OCI-LY3 (cell line): ENCODE results near the gene RNH1.

Experiments used
- H2AFZ ChIP-seq: fragments of 200-600, 300-600 bp; shearing (Covaris generic); 2 replicates; pipeline ENCODE4 v1.6.0; 2014; ENCODE audit warnings: antibody characterized with exemption, low read depth, low read length
- H3K27ac ChIP-seq: fragments of 200-600, 300-600 bp; sonication (generic); 2 replicates; pipeline ENCODE4 v1.5.1; 2014; ENCODE audit warnings: mild to moderate bottlenecking, low read length, moderate library complexity, mixed read lengths
- H3K27me3 ChIP-seq: fragments of 200-600, 300-600 bp; sonication (generic); 2 replicates; pipeline ENCODE4 v1.6.1; 2014; ENCODE audit warnings: low read depth, low read length, mixed read lengths
- H3K36me3 ChIP-seq: fragments of 200-600, 300-600 bp; sonication (generic); replicated peaks from 2 replicates; pipeline ENCODE3; 2014; ENCODE audit warnings: low read depth, low read length, mixed read lengths
- H3K4me1 ChIP-seq: fragments of 300-600, 200-600 bp; sonication (generic); 2 replicates; pipeline ENCODE4 v1.6.1; 2014; ENCODE audit warnings: low read length, mixed read lengths
- H3K4me2 ChIP-seq: fragments of 200-600, 300-600 bp; sonication (generic); 2 replicates; pipeline ENCODE4 v1.6.1; 2014; ENCODE audit warnings: low read length, mixed read lengths
- H3K4me3 ChIP-seq: fragments of 300-600, 200-600 bp; sonication (generic); 2 replicates; pipeline ENCODE4 v1.5.1; 2014; ENCODE audit warnings: antibody characterized with exemption, mild to moderate bottlenecking, low read length, moderate library complexity
- H3K79me2 ChIP-seq: fragments of 300-600, 200-600 bp; shearing (Covaris generic); 2 replicates; pipeline ENCODE4 v1.6.1; 2014; ENCODE audit warnings: mild to moderate bottlenecking, low read length, mixed read lengths
- H3K9ac ChIP-seq: fragments of 300-600, 200-600 bp; shearing (Covaris generic); 2 replicates; pipeline ENCODE4 v1.6.0; 2014; ENCODE audit warnings: mild to moderate bottlenecking, low read length, moderate library complexity
- H3K9me3 ChIP-seq: fragments of 200-600, 300-600 bp; shearing (Covaris generic); 2 replicates; pipeline ENCODE4 v1.6.1; 2014; ENCODE audit warnings: low read length, mixed read lengths; ENCODE audit not compliant: insufficient read depth
- H4K20me1 ChIP-seq: fragments of 200-600, 300-600 bp; sonication (generic); 2 replicates; pipeline ENCODE4 v1.6.1; 2016; ENCODE audit warnings: low read length, mixed read lengths; ENCODE audit not compliant: insufficient read depth
- CTCF ChIP-seq: fragments of 200-600, 300-600 bp; sonication (generic); IDR thresholded peaks from 2 replicates; pipeline ENCODE4 v1.5.1; 2014; ENCODE audit warnings: antibody characterized with exemption, low read length, low read depth
- EZH2phosphoT487 ChIP-seq: fragments of 200-600 bp; shearing (Covaris generic); IDR thresholded peaks from 2 replicates; pipeline ENCODE4 v1.6.1; 2018; ENCODE audit warnings: antibody characterized with exemption, mixed run types, low read depth

The RNH1 gene

GRCh38 chr11:457111-457760, 49.8 kb downstream of the RNH1 start:
- peaks cover 54% of the 10 kb centered on the region for H3K79me2 ChIP-seq
- H3K27ac ChIP-seq, result no peak overlapping the region
- peaks cover 15% of the 10 kb centered on the region for H3K36me3 ChIP-seq
- H3K4me1 ChIP-seq, result no peaks in the 10 kb centered on the region
- no peaks in the 10 kb centered on the region for H4K20me1 ChIP-seq
- no peak overlapping the region for H3K9ac ChIP-seq
- no peaks in the 10 kb centered on the region for H3K27me3 ChIP-seq
- no peaks in the 10 kb centered on the region for H3K9me3 ChIP-seq
- H3K4me2 ChIP-seq, result no peak overlapping the region
- H2AFZ ChIP-seq, result no peak overlapping the region
- H3K4me3 ChIP-seq, result no peak overlapping the region
- TF ChIP-seq EZH2phosphoT487 (no peak), CTCF (no peak)

GRCh38 chr11:456533-456932, 50.5 kb downstream of the RNH1 start:
- Histone ChIP-seq H3K36me3 (peaks cover 15% of the 10 kb centered on the region), H4K20me1 (peaks cover 2% of the 10 kb centered on the region; the same call in 1 of the 2 replicates), H3K27ac (no peak overlapping the region), H3K9ac (no peak overlapping the region), H3K79me2 (peaks cover 61% of the 10 kb centered on the region), H3K27me3 (no peaks in the 10 kb centered on the region), H3K4me2 (no peak overlapping the region), H3K9me3 (no peaks in the 10 kb centered on the region), H2AFZ (no peak overlapping the region), H3K4me1 (peaks cover 1% of the 10 kb centered on the region; the same call in 1 of the 2 replicates), H3K4me3 (no peak overlapping the region)
- TF ChIP-seq CTCF (no peak), EZH2phosphoT487 (no peak)

- no peak for TF ChIP-seq EZH2phosphoT487
- TF ChIP-seq CTCF, result no peak
- no peak overlapping the region for H3K9ac ChIP-seq
- H3K36me3 ChIP-seq, result peaks cover 15% of the 10 kb centered on the region
- H3K9me3 ChIP-seq, result no peaks in the 10 kb centered on the region
- H4K20me1 ChIP-seq, result peaks cover 9% of the 10 kb centered on the region; the same call in 1 of the 2 replicates
- no peak overlapping the region for H2AFZ ChIP-seq
- peaks cover 70% of the 10 kb centered on the region for H3K79me2 ChIP-seq
- H3K4me3 ChIP-seq, result no peak overlapping the region
- no peaks in the 10 kb centered on the region for H3K27me3 ChIP-seq
- H3K4me1 ChIP-seq, result peaks cover 8% of the 10 kb centered on the region
- H3K4me2 ChIP-seq, result no peak overlapping the region
- no peak overlapping the region for H3K27ac ChIP-seq
These were observed 51.4 kb downstream of the RNH1 start for GRCh38 chr11:455566-456147.

GRCh38 chr11:454801-455565, 52.1 kb downstream of the RNH1 start:
- Histone ChIP-seq H2AFZ (no peak overlapping the region), H3K27ac (no peak overlapping the region), H3K27me3 (no peaks in the 10 kb centered on the region), H3K79me2 (peaks cover 75% of the 10 kb centered on the region), H3K36me3 (peaks cover 12% of the 10 kb centered on the region), H3K4me3 (no peak overlapping the region), H4K20me1 (peaks cover 9% of the 10 kb centered on the region; the same call in 1 of the 2 replicates), H3K4me1 (peaks cover 8% of the 10 kb centered on the region), H3K4me2 (no peak overlapping the region), H3K9me3 (no peaks in the 10 kb centered on the region), H3K9ac (no peak overlapping the region)
- no peak for TF ChIP-seq EZH2phosphoT487
- no peak for TF ChIP-seq CTCF
